GM21515 (cell line): Measurements from ENCODE around the gene DPP8.
"Not testable (repeated sequence)": the region's sequence is repeated elsewhere in the genome, so short reads cannot be mapped to it uniquely, and the experiment has no call there.

ENCODE experiments used
- ATAC-seq: cut with Tn5 transposase; IDR thresholded peaks from one replicate; pipeline ENCODE4 v1.9.1; 2021; ENCODE audit not compliant: unreplicated experiment

Gene DPP8

GRCh38 chr15:65525622-65526021 lies 8.1 kb upstream of the DPP8 start:
- ATAC-seq = no peak

- ATAC-seq = no peak
These were observed 6.7 kb upstream of the DPP8 start for GRCh38 chr15:65524226-65524625.

GRCh38 chr15:65521350-65521749 lies 3.9 kb upstream of the DPP8 start:
- no peak for ATAC-seq

- ATAC-seq = no peak
These were observed 1.3 kb upstream of the DPP8 start for GRCh38 chr15:65518633-65519285.

- no peak for ATAC-seq
These were observed 348 bp upstream of the DPP8 start for GRCh38 chr15:65517866-65518207.

GRCh38 chr15:65512807-65513416 lies 4.6 kb downstream of the DPP8 start:
- no peak for ATAC-seq

GRCh38 chr15:65512189-65512588 lies 5.3 kb downstream of the DPP8 start:
- ATAC-seq = no peak

- no peak for ATAC-seq
These were observed 8.2 kb downstream of the DPP8 start for GRCh38 chr15:65509321-65509720.

- ATAC-seq = no peak
These were observed 23.4 kb downstream of the DPP8 start for GRCh38 chr15:65494076-65494475.

- ATAC-seq = no peak
These were observed 32.6 kb downstream of the DPP8 start for GRCh38 chr15:65484876-65485275.

GRCh38 chr15:65476903-65477302 lies 40.6 kb downstream of the DPP8 start:
- ATAC-seq = no peak

GRCh38 chr15:65470866-65471265 lies 46.6 kb downstream of the DPP8 start:
- ATAC-seq = no peak

- no peak for ATAC-seq
These were observed 49.1 kb downstream of the DPP8 start for GRCh38 chr15:65468229-65468909.

- ATAC-seq = no peak
These were observed 50.6 kb downstream of the DPP8 start for GRCh38 chr15:65466901-65467300.

- ATAC-seq = not testable (repeated sequence)
These were observed 54.4 kb downstream of the DPP8 start for GRCh38 chr15:65463096-65463495.

- ATAC-seq = no peak
These were observed 56.6 kb downstream of the DPP8 start for GRCh38 chr15:65460741-65461347.

GRCh38 chr15:65455256-65455655 lies 62.2 kb downstream of the DPP8 start:
- ATAC-seq = not testable (repeated sequence)

- no peak for ATAC-seq
These were observed 65.5 kb downstream of the DPP8 start for GRCh38 chr15:65451989-65452388.

- ATAC-seq = no peak
These were observed 66.9 kb downstream of the DPP8 start for GRCh38 chr15:65450556-65450955.

- ATAC-seq = no peak
These were observed 70.3 kb downstream of the DPP8 start for GRCh38 chr15:65447145-65447544.

GRCh38 chr15:65434201-65434600 lies 83.3 kb downstream of the DPP8 start:
- ATAC-seq = no peak

GRCh38 chr15:65431731-65432130 lies 85.8 kb downstream of the DPP8 start:
- ATAC-seq = no peak
